22Rv1 (cell line): Measurements from ENCODE around the gene CNTN2.

Experiments
- H3K27ac ChIP-seq: fragments of 450-650 bp; 2 replicates; pipeline ENCODE4 v1.5.1; 2017
- ZFX ChIP-seq: fragments of 450-650 bp; IDR thresholded peaks from 2 replicates; pipeline ENCODE4 v1.6.1; 2017; ENCODE audit warnings: antibody characterized with exemption, borderline replicate concordance
- TF ChIP-seq, protein P1 (sequence below): fragments of 450-650 bp; IDR thresholded peaks from 2 replicates; pipeline ENCODE4 v1.5.1; 2017; ENCODE audit warnings: mild to moderate bottlenecking

The CNTN2 gene

DNA sequence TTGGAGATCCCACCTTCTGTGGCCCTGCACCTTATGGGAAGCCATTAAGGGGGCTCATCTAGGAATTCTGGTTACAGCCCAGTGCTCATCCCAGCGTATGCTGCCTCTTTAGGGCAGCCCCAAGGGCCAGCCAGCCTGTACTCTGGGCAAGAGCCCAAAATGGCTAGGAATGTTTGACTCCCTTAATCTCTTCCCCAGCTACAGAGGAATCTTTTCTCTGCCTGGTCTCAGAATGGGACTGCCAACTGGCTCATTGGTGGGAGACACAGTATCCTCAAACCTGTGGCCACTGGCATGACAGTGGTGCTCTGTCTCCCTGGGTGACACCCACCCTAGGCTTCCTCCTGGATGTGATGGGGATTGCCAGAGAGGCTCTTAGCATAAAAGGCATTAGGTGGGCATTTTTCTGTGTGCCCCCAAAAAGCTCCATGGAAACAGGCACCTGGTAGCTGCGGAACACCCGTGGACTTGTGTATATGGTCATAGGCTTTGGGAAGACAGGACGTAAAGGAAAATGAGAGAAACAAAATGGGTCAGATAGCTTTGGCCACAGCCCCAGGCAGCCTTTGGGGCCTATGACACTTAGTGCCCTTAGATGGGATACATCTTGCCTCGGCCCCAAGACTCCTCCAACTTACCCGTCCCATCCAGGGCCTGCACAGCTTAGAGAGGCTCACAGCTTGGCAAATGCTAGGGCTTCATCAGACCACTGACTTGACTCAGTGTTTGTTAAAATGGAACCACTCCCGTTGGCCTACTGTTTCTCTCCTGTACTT lies 34.3 kb downstream of the CNTN2 start:
- TF ChIP-seq, protein P1, sequence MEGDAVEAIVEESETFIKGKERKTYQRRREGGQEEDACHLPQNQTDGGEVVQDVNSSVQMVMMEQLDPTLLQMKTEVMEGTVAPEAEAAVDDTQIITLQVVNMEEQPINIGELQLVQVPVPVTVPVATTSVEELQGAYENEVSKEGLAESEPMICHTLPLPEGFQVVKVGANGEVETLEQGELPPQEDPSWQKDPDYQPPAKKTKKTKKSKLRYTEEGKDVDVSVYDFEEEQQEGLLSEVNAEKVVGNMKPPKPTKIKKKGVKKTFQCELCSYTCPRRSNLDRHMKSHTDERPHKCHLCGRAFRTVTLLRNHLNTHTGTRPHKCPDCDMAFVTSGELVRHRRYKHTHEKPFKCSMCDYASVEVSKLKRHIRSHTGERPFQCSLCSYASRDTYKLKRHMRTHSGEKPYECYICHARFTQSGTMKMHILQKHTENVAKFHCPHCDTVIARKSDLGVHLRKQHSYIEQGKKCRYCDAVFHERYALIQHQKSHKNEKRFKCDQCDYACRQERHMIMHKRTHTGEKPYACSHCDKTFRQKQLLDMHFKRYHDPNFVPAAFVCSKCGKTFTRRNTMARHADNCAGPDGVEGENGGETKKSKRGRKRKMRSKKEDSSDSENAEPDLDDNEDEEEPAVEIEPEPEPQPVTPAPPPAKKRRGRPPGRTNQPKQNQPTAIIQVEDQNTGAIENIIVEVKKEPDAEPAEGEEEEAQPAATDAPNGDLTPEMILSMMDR, result no peak
- TF ChIP-seq ZFX, result no peak
- H3K27ac ChIP-seq, result no peak overlapping the region

DNA sequence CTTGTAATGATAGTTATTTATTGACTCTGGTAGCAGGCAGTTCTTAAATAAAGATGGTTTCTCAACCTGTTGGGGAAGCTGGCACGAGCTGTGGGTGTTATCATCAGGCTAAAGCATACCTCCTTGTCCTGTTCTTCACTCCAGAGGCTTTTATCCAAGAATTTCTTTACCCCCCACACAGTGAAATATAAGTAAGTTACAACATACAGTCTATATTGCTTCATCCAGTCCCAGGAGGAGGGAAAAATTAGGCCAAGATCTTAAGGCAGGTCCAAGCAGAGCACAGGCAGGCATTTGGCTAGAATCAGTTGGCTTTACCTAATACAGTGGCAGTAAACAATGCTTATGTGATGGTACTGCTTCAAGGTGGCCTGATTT lies 34.9 kb downstream of the CNTN2 start:
- TF ChIP-seq ZFX, result no peak
- TF ChIP-seq, protein P1, result no peak
- H3K27ac ChIP-seq, result no peak overlapping the region

DNA sequence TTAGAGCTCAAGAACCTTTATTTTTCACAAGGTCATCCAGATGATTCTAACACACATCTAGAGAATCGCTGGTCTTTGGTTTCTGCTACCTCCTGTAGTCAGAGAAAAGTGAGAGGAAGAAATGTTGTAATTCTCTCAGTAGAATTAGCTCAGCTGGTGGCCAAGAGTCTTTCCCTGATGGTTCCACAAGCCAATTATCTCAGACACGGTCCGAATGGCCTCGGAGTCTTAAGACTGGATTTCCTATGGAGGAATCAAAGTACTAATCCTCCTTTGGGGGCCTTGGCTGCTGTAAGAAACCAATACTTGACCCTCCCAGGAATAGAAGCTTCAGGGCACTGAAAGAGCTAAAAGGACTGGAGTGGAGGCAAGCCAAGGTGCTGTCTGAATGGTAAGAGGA lies 39.4 kb downstream of the CNTN2 start:
- TF ChIP-seq, protein P1, result no peak
- TF ChIP-seq ZFX, result no peak
- H3K27ac ChIP-seq, result no peak overlapping the region

DNA sequence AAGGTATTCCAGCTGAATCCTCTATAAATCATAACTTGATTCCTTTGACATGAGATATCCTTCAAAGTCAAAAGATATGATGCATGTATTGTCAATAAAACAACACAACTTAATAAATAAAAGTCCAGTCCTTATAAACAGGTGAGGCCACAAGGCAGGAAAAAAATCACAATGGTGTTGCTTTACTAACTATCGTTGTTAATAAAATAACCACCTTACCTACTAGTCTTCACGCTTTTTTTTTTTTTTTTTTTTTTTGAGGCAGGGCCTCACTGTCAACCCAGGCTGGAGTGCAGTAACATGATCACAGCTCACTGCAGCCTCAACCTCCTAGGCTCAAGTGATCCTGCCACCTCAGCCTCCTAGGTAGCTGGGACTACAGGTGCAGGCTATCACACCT lies 41.3 kb downstream of the CNTN2 start, which contains the start of gene TMEM81:
TMEM81 (minus strand) TSS at position 101 of the 400 bp plus-strand sequence. CDS start 140 bp downstream, outside the sequence.
- no peak within 1 kb of the TSS for H3K27ac ChIP-seq
- no peak for TF ChIP-seq ZFX
- TF ChIP-seq, protein P1, result no peak

DNA sequence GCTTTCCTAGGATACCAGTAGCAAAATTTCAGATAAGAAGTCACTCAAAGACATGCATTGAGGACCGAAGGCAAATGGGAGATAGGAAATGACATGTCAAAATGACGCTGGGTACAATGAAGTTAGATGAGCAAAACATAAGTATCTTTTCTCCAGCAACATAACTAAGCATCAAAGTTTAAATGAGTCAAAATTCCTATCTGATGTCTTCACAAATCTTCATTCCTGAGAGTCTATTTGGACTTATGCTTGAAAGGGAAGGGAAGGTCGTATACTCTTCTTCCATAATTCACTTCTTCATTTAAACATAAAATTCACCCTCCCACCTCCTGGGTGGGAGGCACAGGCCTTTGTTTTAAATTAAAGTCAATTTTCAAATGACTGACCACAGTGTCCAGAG lies 45.3 kb downstream of the CNTN2 start:
- TF ChIP-seq ZFX, result no peak
- TF ChIP-seq, protein P1, result no peak
- no peak overlapping the region for H3K27ac ChIP-seq

DNA sequence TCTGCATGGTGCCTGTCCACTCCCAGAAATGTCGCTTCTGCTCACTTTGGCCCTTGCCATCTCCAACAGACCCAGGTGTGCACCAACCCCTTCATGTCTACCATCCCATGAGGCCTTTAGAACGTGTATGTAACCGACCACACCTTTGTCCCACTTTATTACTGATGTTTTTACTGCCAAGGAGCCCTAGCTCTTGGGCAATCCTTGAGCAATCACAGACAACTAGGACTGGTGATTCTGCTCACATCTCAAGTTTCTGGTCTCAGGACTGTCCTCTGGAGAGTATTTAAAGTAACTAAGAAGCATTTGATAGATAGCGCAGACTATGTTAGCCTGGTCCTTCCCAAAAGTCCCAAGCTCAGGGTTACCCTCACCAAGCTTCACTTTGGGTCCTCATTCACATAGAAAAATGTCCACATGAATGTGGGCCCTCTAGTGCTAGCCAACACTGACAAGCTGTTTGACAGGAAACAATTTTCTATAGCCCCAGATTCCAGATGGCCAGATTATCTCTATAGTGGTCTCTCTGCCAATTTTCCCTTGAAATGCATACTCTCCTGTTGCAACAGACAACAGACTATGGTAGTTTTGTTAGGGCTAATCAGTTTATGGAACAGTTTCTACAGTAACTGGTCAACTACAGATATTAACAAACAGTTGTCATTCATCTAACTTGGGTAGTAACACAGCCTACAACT lies 48.2 kb downstream of the CNTN2 start:
- no peak for TF ChIP-seq ZFX
- TF ChIP-seq, protein P1, result no peak
- no peak overlapping the region for H3K27ac ChIP-seq

DNA sequence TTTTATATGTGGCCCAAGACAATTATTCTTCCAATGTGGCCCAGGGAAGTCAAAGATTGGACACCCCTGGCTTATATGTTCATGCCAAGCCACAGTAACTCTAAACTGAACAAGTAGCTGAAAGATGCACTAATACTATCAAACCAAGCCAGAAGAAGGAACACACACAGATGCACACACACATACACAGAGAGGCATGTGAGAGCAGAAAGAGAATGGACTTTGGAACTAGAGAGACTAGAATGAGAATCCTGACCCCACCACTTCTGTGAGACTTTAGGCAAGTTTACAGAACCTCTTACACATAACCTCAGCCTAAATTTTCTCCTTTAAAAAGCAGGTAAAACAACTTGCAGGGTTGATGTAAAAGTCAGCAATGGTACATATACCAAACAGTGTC lies 52.4 kb downstream of the CNTN2 start:
- no peak overlapping the region for H3K27ac ChIP-seq
- no peak for TF ChIP-seq ZFX
- TF ChIP-seq, protein P1, result no peak
